H1 (cell line): ENCODE results near the gene RMND5A. TPM values are rescaled to one million over a fixed set of nuclear protein-coding genes. Genes with fewer than 3 reads are reported as not detected.

ENCODE experiments used
- CTBP2 ChIP-seq: IDR thresholded peaks from 2 replicates; pipeline ENCODE4 v1.7.0; 2011; ENCODE audit warnings: borderline replicate concordance, mild to moderate bottlenecking, moderate library complexity, mixed read lengths, low read length; ENCODE audit not compliant: insufficient read depth, insufficient read length
- EZH2 ChIP-seq: fragments of 200-600 bp; sonication (generic); IDR thresholded peaks from 2 replicates; pipeline ENCODE4 v1.7.1; 2012; ENCODE audit warnings: low read depth, mild to moderate bottlenecking, moderate library complexity, low read length, inconsistent platforms; ENCODE audit not compliant: severe bottlenecking
- POU5F1 ChIP-seq: IDR thresholded peaks from 2 replicates; pipeline ENCODE4 v1.6.1; 2011; ENCODE audit warnings: low read depth, mild to moderate bottlenecking, low read length, moderate library complexity
- SUZ12 ChIP-seq: fragments of 200-600 bp; sonication (generic); IDR thresholded peaks from 2 replicates; pipeline ENCODE4 v1.6.1; 2012; ENCODE audit warnings: mild to moderate bottlenecking, inconsistent platforms, low read length, moderate library complexity, mixed read lengths
- ZNF274 ChIP-seq: IDR thresholded peaks from 2 replicates; pipeline ENCODE4 v1.7.0; 2012; ENCODE audit warnings: low read length, borderline replicate concordance; ENCODE audit errors: extremely low read depth
- polyA plus RNA-seq, 7 experiments: library from polyadenylated mRNA; depleted of rRNA in 3 of 7; stranded (reverse) in 5 of 7; unstranded in 2 of 7; fragments of >200 nt in 5 of 7; fragments of 200-250 nt in 2 of 7; gene quantifications; 1 replicate in 5 of 7; 2 replicates in 1 of 7; 4 replicates in 1 of 7; pipeline versions ENCODE4 v1.2.1 to v1.2.3, GENCODE V29; 2011 to 2013; ENCODE audit warnings: missing spikeins in 2 of 7, mixed read lengths in 2 of 7
- total RNA-seq: library from RNA; stranded (reverse); fragmentation: NEBNext Ultra II Directional; extraction: Animal tissue kit (Norgen Biotek cat#: 25700); gene quantifications from 2 replicates; pipeline ENCODE4 v1.2.1, GENCODE V29; 2021

RMND5A gene
- total and polyA plus RNA-seq, 2 of the 8 experiments (the other 6 are each of a cell fraction or from before 2014, with no cell fraction given), result 21.0 to 66.2 TPM

- TF ChIP-seq EZH2, result no peak
- TF ChIP-seq ZNF274, result no peak
- no peak for TF ChIP-seq POU5F1
- no peak for TF ChIP-seq CTBP2
- TF ChIP-seq SUZ12, result no peak
These were observed 67.6 kb downstream of the RMND5A start (continued) for GRCh38 chr2:86787736-86788135.
